Caki2 (cell line): Measurements from ENCODE around the gene OR2T27. TPM values are rescaled to one million over a fixed set of nuclear protein-coding genes. Genes with fewer than 3 reads are reported as not detected.
A peak's percentile ranks its signal among the peaks of the same experiment; 100 is the strongest.
"Not testable (repeated sequence)": the region's sequence is repeated elsewhere in the genome, so short reads cannot be mapped to it uniquely, and the experiment has no call there.

ENCODE experiments used
- DNase-seq: peaks from one replicate; pipeline ENCODE4 v3.0.0-alpha.2; 2015; ENCODE audit warnings: low read depth
- in situ Hi-C: cut with HindIII; loops from 2 replicates; pipeline ENCODE4 v1.10.0; 2016; ENCODE audit warnings: low sequenced_read_pairs, low pct_unique_long_range_greater_than_20kb, mixed read lengths
- total RNA-seq: library from RNA; depleted of rRNA; stranded (reverse); fragments of >200 nt; shearing (Covaris generic); gene quantifications from 2 replicates; pipeline ENCODE4 v1.2.3, GENCODE V29; 2014; ENCODE audit warnings: low replicate concordance; rRNA removed

OR2T27 gene
- not detected in 2 replicates for total RNA-seq

- DNase-seq, in situ Hi-C loops: not testable (repeated sequence)
Observed at GRCh38 chr1:248655354-248655753, at the start of gene OR2T27. Gene OR2T27 (minus strand): TSS chr1:248655528. CDS start chr1:248650884, 4,644 bp downstream.

GRCh38 chr1:248704606-248705005 is 49.3 kb upstream of the OR2T27 start:
- DNase-seq = no peak
- in situ Hi-C loops = no loop called here

GRCh38 chr1:248703674-248704073 is 48.3 kb upstream of the OR2T27 start:
- in situ Hi-C loops = no loop called here
- no peak for DNase-seq

GRCh38 chr1:248702714-248703113 is 47.4 kb upstream of the OR2T27 start, which contains the start of gene OR14I1:
Gene OR14I1 (minus strand): TSS chr1:248702766.
- DNase-seq = no peak
- in situ Hi-C loops = no loop called here

- in situ Hi-C loops = no loop called here
- DNase-seq = no peak
Observed at GRCh38 chr1:248699099-248699498, 43.8 kb upstream of the OR2T27 start.

- DNase-seq = no peak
- in situ Hi-C loops = no loop called here
Observed at GRCh38 chr1:248697907-248698306, 42.6 kb upstream of the OR2T27 start.

GRCh38 chr1:248696774-248697173 is 41.4 kb upstream of the OR2T27 start:
- in situ Hi-C loops = no loop called here
- no peak for DNase-seq

- in situ Hi-C loops = no loop called here
- peak; percentile 2 for DNase-seq
Observed at GRCh38 chr1:248696261-248696660, 40.9 kb upstream of the OR2T27 start.

- DNase-seq = no peak
- in situ Hi-C loops = no loop called here
Observed at GRCh38 chr1:248695451-248696132, 40.3 kb upstream of the OR2T27 start.

GRCh38 chr1:248691567-248692155 is 36.3 kb upstream of the OR2T27 start:
- in situ Hi-C loops = no loop called here
- DNase-seq = no peak

- in situ Hi-C loops = no loop called here
- DNase-seq = no peak
Observed at GRCh38 chr1:248688527-248689298, 33.4 kb upstream of the OR2T27 start.

GRCh38 chr1:248686815-248687214 is 31.5 kb upstream of the OR2T27 start:
- no peak for DNase-seq
- in situ Hi-C loops = no loop called here

- in situ Hi-C loops = no loop called here
Observed at GRCh38 chr1:248681651-248682050, 26.3 kb upstream of the OR2T27 start.

GRCh38 chr1:248670003-248670402 is 14.7 kb upstream of the OR2T27 start:
- peak; percentile 15 for DNase-seq
- in situ Hi-C loops = no loop called here

More at GRCh38 chr1:248681651-248682050, 26.3 kb upstream of the OR2T27 start:
- no peak for DNase-seq

- in situ Hi-C loops, DNase-seq: not testable (repeated sequence)
Observed at GRCh38 chr1:248663453-248664328, 8.4 kb upstream of the OR2T27 start.

GRCh38 chr1:248656797-248657196 is 1.5 kb upstream of the OR2T27 start:
- in situ Hi-C loops, DNase-seq: not testable (repeated sequence)

GRCh38 chr1:248648770-248649536 is 6.4 kb downstream of the OR2T27 start:
- DNase-seq, in situ Hi-C loops: not testable (repeated sequence)
